Duodenal mucosa (tissue), 2 donors: ENCODE measurements around the gene RRAD.
"Not testable (repeated sequence)": the region's sequence is repeated elsewhere in the genome, so short reads cannot be mapped to it uniquely, and the experiment has no call there.

Experiments
- H3K27ac ChIP-seq: one replicate; pipeline ENCODE4 v1.7.0; 2013; ENCODE audit warnings: low read depth, low read length
- H3K27me3 ChIP-seq, 2 donors: one replicate each; pipeline ENCODE4 v1.7.0; 2013; ENCODE audit warnings: low read length in 2 of 2, control low read depth in 1 of 2; ENCODE audit not compliant: insufficient read depth in 2 of 2, control insufficient read depth in 1 of 2
- H3K36me3 ChIP-seq, 2 donors: one replicate each; pipeline ENCODE4 v1.7.0; 2013; ENCODE audit warnings: low read length in 2 of 2, control low read depth in 1 of 2; ENCODE audit not compliant: insufficient read depth in 2 of 2, control insufficient read depth in 1 of 2
- H3K4me1 ChIP-seq, 2 donors: one replicate each; pipeline ENCODE4 v1.7.0; 2013; ENCODE audit warnings: low read length in 2 of 2, control low read depth in 1 of 2; ENCODE audit not compliant: insufficient read depth in 2 of 2, control insufficient read depth in 1 of 2
- H3K4me3 ChIP-seq, 2 donors: one replicate each; pipeline ENCODE4 v1.7.0; 2013; ENCODE audit warnings: low read length in 2 of 2, low read depth in 1 of 2
- H3K9ac ChIP-seq, 2 donors: one replicate each; pipeline ENCODE4 v1.7.0; 2013; ENCODE audit warnings: low read length in 2 of 2, low read depth in 1 of 2
- H3K9me3 ChIP-seq, 2 donors: one replicate each; pipeline ENCODE4 v1.7.0; 2013; ENCODE audit warnings: low read length in 2 of 2, control low read depth in 1 of 2; ENCODE audit not compliant: control insufficient read depth in 1 of 2

The RRAD gene

GRCh38 chr16:66961065-66961744 lies 35.9 kb upstream of the RRAD start, which contains the start of gene CES3:
TSS of gene CES3 (plus strand) at chr16:66961266. CDS start at chr16:66961308, 42 bp downstream.
- Histone ChIP-seq H3K4me3 (peak within 1 kb of the TSS; percentile 76 to 77), H3K36me3 (peaks cover 10 to 21% of the 10 kb centered on the region in 2 donors), H3K4me1 (peaks cover 31 to 32% of the 10 kb centered on the region in 2 donors)

GRCh38 chr16:66960270-66960669 lies 34.9 kb upstream of the RRAD start:
- Histone ChIP-seq H3K36me3 (peaks cover 10 to 17% of the 10 kb centered on the region in 2 donors), H3K4me1 (peaks cover 32% of the 10 kb centered on the region in 2 donors), H3K4me3 (no peak overlapping the region), H3K27ac (no peak overlapping the region), H3K9ac (no peak overlapping the region), H3K9me3 (no peaks in the 10 kb centered on the region), H3K27me3 (no peaks in the 10 kb centered on the region)

More at GRCh38 chr16:66961065-66961744, 35.9 kb upstream of the RRAD start, which contains the start of gene CES3:
- Histone ChIP-seq H3K27ac (peak within 1 kb of the TSS; percentile 75), H3K27me3 (no peaks in the 10 kb centered on the region), H3K9me3 (no peaks in the 10 kb centered on the region), H3K9ac (peak within 1 kb of the TSS; percentile 61 to 75)

- Histone ChIP-seq H3K9ac (no peak overlapping the region), H3K4me1 (peaks cover 29 to 32% of the 10 kb centered on the region in 2 donors), H3K27me3 (no peaks in the 10 kb centered on the region), H3K9me3 (no peaks in the 10 kb centered on the region), H3K36me3 (peaks cover 7 to 13% of the 10 kb centered on the region in 2 donors), H3K27ac (no peak overlapping the region), H3K4me3 (no peak overlapping the region)
These were observed 34.4 kb upstream of the RRAD start for GRCh38 chr16:66959704-66960161.

- no peaks in the 10 kb centered on the region for H3K27me3 ChIP-seq
These were observed 33.7 kb upstream of the RRAD start for GRCh38 chr16:66958857-66959703.

GRCh38 chr16:66956154-66956457 lies 30.8 kb upstream of the RRAD start:
- not testable (repeated sequence) for H3K36me3 ChIP-seq, H3K4me3 ChIP-seq, H3K27me3 ChIP-seq, H3K27ac ChIP-seq, H3K9me3 ChIP-seq, H3K9ac ChIP-seq
- peaks cover 19 to 22% of the 10 kb centered on the region in 2 donors for H3K4me1 ChIP-seq

More at GRCh38 chr16:66958857-66959703, 33.7 kb upstream of the RRAD start:
- no peak overlapping the region for H3K4me3 ChIP-seq
- H3K4me1 ChIP-seq, result peaks cover 22 to 25% of the 10 kb centered on the region in 2 donors
- no peaks in the 10 kb centered on the region for H3K9me3 ChIP-seq
- no peak overlapping the region for H3K9ac ChIP-seq
- peaks cover under 1 to 6% of the 10 kb centered on the region in 2 donors for H3K36me3 ChIP-seq
- no peak overlapping the region for H3K27ac ChIP-seq

- H3K27ac ChIP-seq, H3K9ac ChIP-seq, H3K4me3 ChIP-seq, H3K9me3 ChIP-seq, H3K36me3 ChIP-seq, H3K27me3 ChIP-seq: not testable (repeated sequence)
- H3K4me1 ChIP-seq, result peaks cover 19 to 22% of the 10 kb centered on the region in 2 donors
These were observed 30.2 kb upstream of the RRAD start for GRCh38 chr16:66955363-66956153.

- peaks cover 0 to 4% of the 10 kb centered on the region in 2 donors for H3K9me3 ChIP-seq
- H3K27me3 ChIP-seq, result no peaks in the 10 kb centered on the region
- H3K9ac ChIP-seq, result peak overlapping the region; percentile 27 to 54
- H3K36me3 ChIP-seq, result no peaks in the 10 kb centered on the region
- H3K27ac ChIP-seq, result no peak overlapping the region
- H3K4me3 ChIP-seq, result peak overlapping the region in 1 of 2 donors; percentile 57
- peaks cover 20 to 24% of the 10 kb centered on the region in 2 donors for H3K4me1 ChIP-seq
These were observed 28.8 kb upstream of the RRAD start for GRCh38 chr16:66954097-66954659.

GRCh38 chr16:66953462-66954096 lies 28.2 kb upstream of the RRAD start:
- Histone ChIP-seq H3K4me1 (peaks cover 26 to 27% of the 10 kb centered on the region in 2 donors), H3K4me3 (peak overlapping the region in 1 of 2 donors; percentile 57), H3K27ac (no peak overlapping the region)

GRCh38 chr16:66952430-66953110 lies 27.2 kb upstream of the RRAD start:
- Histone ChIP-seq H3K9me3 (peaks cover 0 to 4% of the 10 kb centered on the region in 2 donors), H3K9ac (peak overlapping the region in 1 of 2 donors; percentile 26)

More at GRCh38 chr16:66953462-66954096, 28.2 kb upstream of the RRAD start:
- peak overlapping the region; percentile 27 to 60 for H3K9ac ChIP-seq
- H3K9me3 ChIP-seq, result peaks cover 0 to 4% of the 10 kb centered on the region in 2 donors
- H3K27me3 ChIP-seq, result no peaks in the 10 kb centered on the region
- no peaks in the 10 kb centered on the region for H3K36me3 ChIP-seq

More at GRCh38 chr16:66952430-66953110, 27.2 kb upstream of the RRAD start:
- Histone ChIP-seq H3K27ac (no peak overlapping the region), H3K36me3 (no peaks in the 10 kb centered on the region), H3K27me3 (no peaks in the 10 kb centered on the region), H3K4me1 (peaks cover 27 to 33% of the 10 kb centered on the region in 2 donors), H3K4me3 (no peak overlapping the region)
